GM18499 (cell line): Measurements from ENCODE around the gene FBXO38.
A peak's percentile ranks its signal among the peaks of the same experiment; 100 is the strongest.

ENCODE experiments used
- ATAC-seq: cut with Tn5 transposase; IDR thresholded peaks from one replicate; pipeline ENCODE4 v1.9.1; 2021; ENCODE audit warnings: moderate number of reproducible peaks; ENCODE audit not compliant: insufficient read depth, unreplicated experiment

FBXO38 gene

GRCh38 chr5:148426514-148426913, 42.8 kb downstream of the FBXO38 start:
- no peak for ATAC-seq

GRCh38 chr5:148427370-148428042, 43.7 kb downstream of the FBXO38 start:
- no peak for ATAC-seq

- ATAC-seq: no peak
These were observed 45.1 kb downstream of the FBXO38 start for GRCh38 chr5:148428848-148429247.

- no peak for ATAC-seq
These were observed 50.1 kb downstream of the FBXO38 start for GRCh38 chr5:148433826-148434225.

- ATAC-seq: no peak
These were observed 52.3 kb downstream of the FBXO38 start for GRCh38 chr5:148436029-148436428.

GRCh38 chr5:148437249-148437648, 53.5 kb downstream of the FBXO38 start:
- ATAC-seq: no peak

- ATAC-seq: no peak
These were observed 55.2 kb downstream of the FBXO38 start for GRCh38 chr5:148438933-148439332.

- ATAC-seq: no peak
These were observed 59.5 kb downstream of the FBXO38 start for GRCh38 chr5:148443241-148443640.

GRCh38 chr5:148443998-148444397, 60.2 kb downstream of the FBXO38 start:
- peak; percentile 88 for ATAC-seq

- ATAC-seq: no peak
These were observed 61.8 kb downstream of the FBXO38 start for GRCh38 chr5:148445578-148445977.

GRCh38 chr5:148446611-148447010, 62.9 kb downstream of the FBXO38 start:
- no peak for ATAC-seq

GRCh38 chr5:148452499-148453193, 68.9 kb downstream of the FBXO38 start:
- ATAC-seq: no peak

- ATAC-seq: no peak
These were observed 70.8 kb downstream of the FBXO38 start for GRCh38 chr5:148454576-148454975.

- no peak for ATAC-seq
These were observed 71.4 kb downstream of the FBXO38 start for GRCh38 chr5:148455185-148455584.

GRCh38 chr5:148457183-148457620, 73.4 kb downstream of the FBXO38 start:
- peak; percentile 57 for ATAC-seq

GRCh38 chr5:148458036-148458888, 74.5 kb downstream of the FBXO38 start:
- ATAC-seq: no peak

GRCh38 chr5:148459669-148460068, 75.9 kb downstream of the FBXO38 start:
- no peak for ATAC-seq

GRCh38 chr5:148465381-148466235, 81.8 kb downstream of the FBXO38 start:
- ATAC-seq: no peak

- ATAC-seq: no peak
These were observed 82.5 kb downstream of the FBXO38 start for GRCh38 chr5:148466236-148466580.

- no peak for ATAC-seq
These were observed 84.2 kb downstream of the FBXO38 start for GRCh38 chr5:148467958-148468357.
